ENCODE results near the gene ROBO2.

Gene ROBO2

DNA sequence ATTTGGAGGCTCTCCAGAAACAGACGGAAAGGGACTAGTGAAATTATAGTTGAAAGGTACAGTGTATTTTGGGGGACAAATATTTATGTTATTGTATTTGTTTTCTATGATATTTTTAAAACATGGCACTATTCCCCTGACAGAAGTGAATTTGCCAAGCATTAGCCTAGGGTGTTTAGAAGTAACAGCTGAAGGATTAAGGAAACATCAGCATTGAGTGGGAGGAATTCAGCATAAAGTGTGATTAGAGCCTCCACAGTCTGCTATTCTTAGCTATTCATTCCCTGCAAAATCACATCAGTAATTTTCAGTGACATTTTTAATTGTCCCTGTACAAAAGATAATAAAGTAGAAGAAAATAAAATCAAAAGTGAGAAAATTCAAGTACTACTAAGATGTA, 231.4 kb downstream of the ROBO2 start:
- DNase-seq = no peak

DNA sequence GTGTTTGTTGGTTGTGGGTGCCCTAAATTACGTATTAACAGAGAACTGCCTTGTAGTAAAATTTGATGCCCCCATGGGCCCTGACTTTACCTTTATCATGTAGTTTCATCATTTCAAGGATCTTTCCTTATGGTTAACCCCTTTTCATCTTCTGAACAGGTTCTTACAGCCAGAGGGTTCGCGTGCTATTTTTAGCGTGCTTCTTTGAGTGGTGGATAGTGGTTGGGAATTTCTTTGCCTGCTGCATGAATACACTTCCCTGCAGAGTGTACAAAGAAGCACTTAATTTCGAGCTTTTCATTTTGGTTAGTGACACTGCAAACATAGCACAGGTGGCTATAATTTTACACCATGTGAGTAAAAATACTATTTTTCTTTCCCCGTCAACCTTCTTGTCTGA, 231.8 kb downstream of the ROBO2 start:
- no peak for DNase-seq

- DNase-seq = no peak
Measured at GRCh38 chr3:77279276-77279675, 239.4 kb downstream of the ROBO2 start.

GRCh38 chr3:77281721-77282120, 241.8 kb downstream of the ROBO2 start:
- no peak for DNase-seq

DNA sequence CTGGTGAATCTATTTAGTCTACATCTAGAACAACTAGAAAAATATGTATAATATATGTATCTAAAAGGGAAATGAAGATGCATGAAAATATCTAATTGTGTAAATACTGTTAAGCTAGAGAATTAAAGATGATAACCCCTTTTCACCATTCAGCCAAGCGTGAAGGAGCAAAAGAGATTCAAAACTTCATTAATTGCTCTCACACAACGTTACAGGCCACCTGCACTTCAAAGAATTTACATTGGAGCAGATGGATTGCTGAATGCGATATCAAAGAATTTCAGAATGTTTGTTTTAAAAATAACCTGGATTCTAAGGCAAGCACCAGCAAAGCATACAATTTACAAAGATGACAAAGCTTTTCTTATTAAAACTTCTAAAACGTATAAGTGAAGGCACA, 243.2 kb downstream of the ROBO2 start:
- no peak for DNase-seq

GRCh38 chr3:77288348-77288747, 248.4 kb downstream of the ROBO2 start:
- DNase-seq = no peak

GRCh38 chr3:77296527-77296926, 256.6 kb downstream of the ROBO2 start:
- DNase-seq = no peak

- DNase-seq = no peak
Measured at GRCh38 chr3:77298417-77298816, 258.5 kb downstream of the ROBO2 start.

- DNase-seq = no peak
Measured at GRCh38 chr3:77303955-77304699, 264.2 kb downstream of the ROBO2 start.

GRCh38 chr3:77304700-77305021, 264.8 kb downstream of the ROBO2 start:
- DNase-seq = no peak

GRCh38 chr3:77309460-77309859, 269.6 kb downstream of the ROBO2 start:
- no peak for DNase-seq

DNA sequence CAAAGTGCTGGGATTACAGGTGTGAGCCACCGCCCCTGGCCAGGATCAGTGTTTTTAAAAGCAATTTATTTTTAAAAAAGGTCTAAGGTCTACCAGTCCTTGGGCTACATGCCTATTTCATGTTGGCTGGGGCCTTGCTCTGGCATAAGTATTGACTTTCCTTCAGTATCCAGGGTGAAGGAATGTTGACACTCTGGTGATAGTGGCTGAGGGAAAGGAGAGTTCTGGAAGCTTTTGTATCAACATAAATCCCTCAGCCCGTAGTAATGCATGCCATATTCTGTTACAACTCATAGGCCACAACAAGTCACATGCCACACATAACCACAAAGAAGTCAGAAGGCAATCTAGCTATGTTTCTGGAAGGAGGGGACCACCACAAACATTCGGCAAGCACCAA, 273.9 kb downstream of the ROBO2 start:
- no peak for DNase-seq

GRCh38 chr3:77319711-77320110, 279.8 kb downstream of the ROBO2 start:
- DNase-seq = no peak

GRCh38 chr3:77320514-77320913, 280.6 kb downstream of the ROBO2 start:
- DNase-seq = no peak

- no peak for DNase-seq
Measured at GRCh38 chr3:77321646-77322045, 281.7 kb downstream of the ROBO2 start.

DNA sequence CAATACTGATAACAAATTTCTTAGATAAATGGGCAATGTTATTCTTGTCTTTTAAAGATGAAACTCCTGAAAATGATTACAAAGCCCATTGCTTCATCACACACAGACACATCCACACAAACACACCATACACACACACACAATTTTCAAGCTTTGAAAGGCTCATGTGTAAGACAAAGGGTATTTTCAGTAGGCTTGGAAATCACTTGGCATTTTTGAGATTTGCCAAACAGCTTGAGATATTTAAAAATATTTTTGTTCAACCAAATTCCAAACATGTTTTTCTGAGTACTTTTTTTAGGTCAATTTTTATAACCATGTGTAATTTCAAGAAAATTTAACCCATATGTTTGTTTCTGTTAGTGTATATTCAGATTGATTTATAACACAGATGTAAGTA, 283.7 kb downstream of the ROBO2 start:
- DNase-seq = no peak

DNA sequence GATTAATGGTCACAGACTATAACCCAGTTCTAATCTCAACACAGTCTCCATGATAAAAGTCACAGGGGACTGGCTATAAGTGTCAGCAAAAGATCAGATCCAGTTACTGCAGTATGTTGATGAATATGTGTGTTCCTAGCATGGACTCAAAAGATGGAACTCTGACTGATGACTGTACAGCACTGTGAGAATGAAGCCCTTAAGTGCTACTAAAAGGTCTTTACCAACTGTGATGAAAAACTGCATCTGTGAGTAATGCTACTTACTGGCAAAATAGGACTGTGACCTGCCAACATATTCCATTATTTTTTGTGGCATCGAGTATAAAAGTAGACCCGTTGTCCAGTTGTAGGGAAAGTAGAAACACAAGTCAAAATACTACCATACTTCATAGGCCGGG, 284.2 kb downstream of the ROBO2 start:
- DNase-seq = no peak

DNA sequence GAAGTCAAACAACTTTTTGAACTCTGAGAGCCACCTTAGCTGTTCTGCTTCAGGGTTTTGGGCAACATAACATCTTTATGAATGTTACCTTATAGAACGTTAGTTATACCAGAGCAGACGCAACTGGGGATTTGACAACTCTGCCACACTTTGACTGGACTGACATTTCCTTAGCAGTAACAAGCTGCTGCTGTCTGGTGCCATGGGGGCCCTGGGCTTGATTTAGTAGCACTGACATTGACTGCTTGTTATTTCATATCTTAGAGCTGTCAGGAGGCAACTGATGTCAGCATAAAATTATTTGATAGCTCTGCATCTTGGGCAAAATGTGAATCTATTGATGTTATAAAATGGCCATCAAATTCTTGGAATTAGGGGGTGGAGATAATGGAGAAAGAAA, 285.4 kb downstream of the ROBO2 start:
- DNase-seq = no peak

DNA sequence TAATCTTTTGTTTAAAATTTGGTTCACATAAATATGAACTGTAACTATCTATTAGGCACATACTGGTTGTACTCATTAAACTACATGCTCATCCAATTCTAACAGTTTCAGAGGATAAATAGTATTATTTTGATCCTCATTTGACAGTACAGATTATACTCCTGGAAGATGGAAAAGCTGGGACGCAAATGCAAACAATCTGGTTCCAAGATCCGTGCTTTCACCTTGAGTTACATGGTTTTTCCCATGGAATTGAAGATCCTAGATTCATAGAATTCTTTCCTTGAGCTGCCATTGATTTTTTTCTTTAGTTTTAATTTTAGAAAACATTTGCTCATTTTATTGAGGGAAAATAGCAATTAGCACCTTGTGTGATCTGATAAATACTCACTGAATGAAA, 285.8 kb downstream of the ROBO2 start:
- DNase-seq = no peak

DNA sequence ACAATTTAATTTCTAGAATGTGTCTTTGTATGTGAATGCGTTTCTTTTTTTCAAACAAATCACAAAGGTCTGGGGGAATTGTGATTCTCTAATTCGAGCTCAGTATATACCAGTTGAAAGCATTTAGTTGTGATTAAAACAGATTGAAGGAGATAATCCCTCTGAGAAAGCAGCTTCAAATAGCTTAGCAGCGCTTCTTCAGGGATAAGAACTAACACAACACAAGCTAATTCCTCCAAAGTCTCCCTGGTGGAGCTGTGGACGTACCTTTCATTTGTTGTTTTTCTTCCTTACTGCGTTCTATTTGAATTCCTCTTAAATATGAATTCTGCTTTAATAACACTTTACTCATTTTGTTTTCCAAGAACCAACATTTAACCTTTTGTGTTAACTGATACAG, 286.7 kb downstream of the ROBO2 start:
- no peak for DNase-seq

- no peak for DNase-seq
Measured at GRCh38 chr3:77328690-77329089, 288.8 kb downstream of the ROBO2 start.

- DNase-seq = no peak
Measured at GRCh38 chr3:77329116-77329515, 289.2 kb downstream of the ROBO2 start.

DNA sequence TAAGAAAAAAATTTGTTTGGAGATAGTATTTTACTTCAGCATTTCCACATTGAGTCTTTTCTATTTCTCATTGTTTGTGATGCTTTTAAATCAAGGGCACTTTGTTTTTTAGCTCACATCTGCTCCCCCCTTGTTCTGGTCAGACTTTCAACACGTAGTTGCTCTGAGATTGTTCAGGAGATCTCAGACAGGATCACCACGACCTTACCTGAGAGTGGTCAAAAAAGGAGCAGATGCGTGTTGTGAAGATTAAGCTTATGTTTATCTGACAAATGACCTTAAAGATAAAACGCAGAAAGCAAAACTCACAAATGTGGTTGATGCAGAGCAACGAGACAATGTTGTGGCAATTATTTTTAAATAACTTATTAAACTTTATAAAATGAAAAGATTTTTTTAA, 298.3 kb downstream of the ROBO2 start:
- DNase-seq = no peak

- DNase-seq = no peak
Measured at GRCh38 chr3:77342027-77342426, 302.1 kb downstream of the ROBO2 start.

DNA sequence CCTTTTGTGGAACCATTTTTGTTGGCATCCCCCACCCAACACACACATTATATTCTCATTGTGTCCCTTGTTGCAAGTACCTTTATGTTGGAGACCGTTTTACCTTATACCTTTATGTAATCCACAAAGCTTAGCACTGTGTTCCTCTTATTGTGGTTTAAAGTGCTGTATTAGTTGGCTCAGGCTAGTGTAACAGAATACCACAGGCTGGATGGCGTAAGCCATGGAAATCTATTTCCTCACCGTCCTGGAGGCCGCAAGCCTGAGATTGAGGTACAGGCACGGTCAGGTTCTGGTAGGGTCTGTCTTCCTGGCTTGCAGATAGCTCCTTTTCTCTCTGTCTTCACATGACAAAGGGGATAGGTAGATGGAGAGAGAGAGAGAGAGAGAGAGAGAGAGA, 302.8 kb downstream of the ROBO2 start:
- DNase-seq = no peak

DNA sequence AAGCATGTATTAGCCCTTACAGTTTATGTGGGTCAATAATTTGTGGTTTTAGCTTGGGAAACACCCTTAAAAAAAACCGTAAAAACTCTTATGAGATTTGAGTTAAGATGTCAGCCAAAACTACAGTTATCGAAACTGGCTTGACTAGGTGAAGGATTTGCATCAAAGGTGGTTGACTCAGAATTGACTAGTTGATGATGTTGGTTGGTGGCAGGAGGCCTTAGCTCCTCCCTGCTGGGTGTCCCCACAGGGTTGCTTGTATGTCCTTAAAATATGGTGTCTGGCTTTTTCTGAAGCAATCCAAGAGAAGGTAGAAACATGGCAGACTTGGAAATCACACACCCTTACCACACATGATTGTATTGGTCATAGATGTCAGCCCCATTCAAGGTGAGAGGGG, 305.1 kb downstream of the ROBO2 start:
- no peak for DNase-seq
